Measurements from ENCODE around the gene C6orf47. TPM values are rescaled to one million over a fixed set of nuclear protein-coding genes. Genes with fewer than 3 reads are reported as not detected.
A peak's percentile ranks its signal among the peaks of the same experiment; 100 is the strongest.

C6orf47 gene
- polyA plus RNA-seq, 4 donors, result 17.9 to 24.3 (median 21.4) TPM

- no peak for DNase-seq (ENCODE audit: low read depth in 4 of 4, low spot score in 2 of 4)
Observed at GRCh38 chr6:31661262-31662123, 915 bp upstream of the C6orf47 start.

GRCh38 chr6:31659649-31660380 is 763 bp downstream of the C6orf47 start:
- DNase-seq (ENCODE audit: low read depth in 4 of 4, low spot score in 2 of 4), result no peak

- no peak for DNase-seq (ENCODE audit: low read depth in 4 of 4, low spot score in 2 of 4)
Observed at GRCh38 chr6:31658983-31659648, 1.5 kb downstream of the C6orf47 start.

DNA sequence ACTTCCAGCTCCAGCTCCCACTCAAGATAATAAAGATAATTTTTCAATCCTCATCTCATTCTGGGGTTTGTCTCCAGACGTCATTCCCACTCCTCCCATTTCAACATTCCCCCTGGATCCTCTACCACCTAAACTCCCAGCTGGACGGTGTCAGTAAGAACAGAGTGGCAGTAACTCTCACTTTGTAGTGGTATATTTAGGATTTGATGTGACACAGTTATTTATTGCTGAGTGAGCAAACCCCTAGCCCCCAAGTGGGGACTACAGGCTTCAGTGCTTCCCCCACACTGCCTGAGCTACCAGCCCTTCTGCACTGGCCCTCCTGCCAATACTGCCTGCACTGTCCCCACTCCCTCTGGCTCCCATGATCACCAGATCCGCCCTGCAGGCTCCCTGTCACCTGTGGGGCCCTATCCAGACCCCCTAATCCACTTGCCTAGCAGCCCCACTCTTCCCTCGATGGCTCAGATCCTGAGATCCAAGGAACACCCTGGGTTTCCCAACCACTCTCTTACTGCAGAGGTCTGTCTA is 2.4 kb downstream of the C6orf47 start:
- no peak for DNase-seq (ENCODE audit: low read depth in 4 of 4, low spot score in 2 of 4)

GRCh38 chr6:31657406-31658157 is 3.0 kb downstream of the C6orf47 start:
- no peak for DNase-seq (ENCODE audit: low read depth in 4 of 4, low spot score in 2 of 4)

DNA sequence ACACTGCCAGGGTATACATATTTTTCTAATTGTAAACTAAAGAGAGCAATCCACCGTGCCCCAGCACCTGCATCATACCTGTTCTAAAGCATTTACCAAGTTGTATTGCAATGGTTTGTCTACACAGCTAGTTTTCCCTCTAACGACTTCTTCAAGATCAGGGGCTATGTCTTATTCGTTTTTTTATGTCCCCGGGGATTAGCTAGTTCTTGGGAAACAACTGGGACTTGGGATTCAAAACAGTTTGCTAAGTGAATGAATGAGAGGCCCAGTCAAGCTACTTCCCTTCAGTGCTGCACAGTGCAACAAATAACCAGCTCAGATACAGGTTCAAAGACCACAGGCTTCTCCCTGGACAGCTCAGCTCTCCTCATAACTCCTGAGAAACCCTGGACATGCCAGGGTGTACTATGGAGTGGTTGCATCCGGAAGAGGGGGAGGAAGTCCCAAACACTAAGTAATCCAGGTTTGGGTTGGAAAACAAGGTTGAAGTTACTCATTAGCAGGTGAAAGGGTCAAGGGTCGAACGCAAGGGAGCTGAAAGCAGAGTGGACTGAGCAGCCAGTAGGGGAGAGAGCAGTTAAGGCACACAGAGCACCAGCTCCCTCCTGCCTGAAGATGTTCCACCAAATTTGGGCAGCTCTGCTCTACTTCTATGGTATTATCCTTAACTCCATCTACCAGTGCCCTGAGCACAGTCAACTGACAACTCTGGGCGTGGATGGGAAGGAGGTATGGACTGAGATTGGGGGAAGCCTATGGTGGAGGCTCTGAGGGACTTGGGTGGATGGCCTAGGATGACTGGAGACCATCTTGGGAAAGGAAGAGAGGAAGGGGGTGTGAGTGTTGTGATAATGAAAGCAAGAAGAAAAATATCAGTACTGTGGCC is 5.0 kb downstream of the C6orf47 start, which contains the start of gene APOM:
APOM (plus strand) TSS at position 546 of the 889 bp plus-strand sequence; CDS start at position 619, 73 bp downstream.
- DNase-seq (ENCODE audit: low read depth in 4 of 4, low spot score in 2 of 4), result no peak

- no peak for DNase-seq (ENCODE audit: low read depth in 4 of 4, low spot score in 2 of 4)
Observed at GRCh38 chr6:31654574-31655348, 5.8 kb downstream of the C6orf47 start.

DNA sequence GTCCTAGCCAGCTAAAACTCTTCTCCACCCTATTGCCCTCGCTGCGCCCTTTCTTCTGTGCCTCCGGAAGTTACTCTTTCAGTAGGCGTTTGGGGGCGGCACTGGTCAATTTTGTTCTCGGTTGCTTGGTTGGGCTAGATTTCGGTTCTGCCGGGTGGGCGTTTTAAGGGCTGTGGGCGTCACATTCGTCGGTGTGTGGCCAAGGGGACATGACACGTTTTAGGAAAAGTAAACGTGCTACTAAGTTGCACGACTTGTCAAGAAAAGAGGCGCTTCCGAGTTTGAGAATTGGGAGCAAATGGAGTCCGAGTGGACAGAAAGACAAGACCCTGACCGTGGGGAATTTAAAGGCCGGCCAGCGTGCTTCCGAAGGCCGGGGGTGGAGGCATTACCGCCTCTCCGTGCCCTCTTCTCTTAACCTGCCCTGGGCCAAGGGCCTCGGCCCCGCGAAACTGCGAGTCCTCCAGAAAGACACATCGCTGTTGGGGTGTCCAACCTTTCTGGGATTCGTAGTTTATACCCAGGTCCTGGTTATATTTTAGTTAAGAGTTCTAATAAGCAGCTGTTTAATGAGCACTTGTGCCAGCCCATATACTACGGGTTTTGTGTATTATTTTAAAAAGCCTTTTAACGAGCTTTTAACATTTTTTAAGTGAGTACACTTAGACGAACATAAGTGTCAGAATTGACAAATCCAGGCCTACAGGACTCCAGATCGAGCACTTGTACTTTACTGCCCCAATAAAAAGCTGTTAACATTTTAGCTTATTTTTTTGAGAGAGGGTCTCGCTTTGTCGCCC is 7.5 kb downstream of the C6orf47 start:
- DNase-seq (ENCODE audit: low read depth in 4 of 4, low spot score in 2 of 4), result peak in 1 of 4 donors; percentile 93

GRCh38 chr6:31651602-31652191 is 8.9 kb downstream of the C6orf47 start:
- no peak for DNase-seq (ENCODE audit: low read depth in 4 of 4, low spot score in 2 of 4)

DNA sequence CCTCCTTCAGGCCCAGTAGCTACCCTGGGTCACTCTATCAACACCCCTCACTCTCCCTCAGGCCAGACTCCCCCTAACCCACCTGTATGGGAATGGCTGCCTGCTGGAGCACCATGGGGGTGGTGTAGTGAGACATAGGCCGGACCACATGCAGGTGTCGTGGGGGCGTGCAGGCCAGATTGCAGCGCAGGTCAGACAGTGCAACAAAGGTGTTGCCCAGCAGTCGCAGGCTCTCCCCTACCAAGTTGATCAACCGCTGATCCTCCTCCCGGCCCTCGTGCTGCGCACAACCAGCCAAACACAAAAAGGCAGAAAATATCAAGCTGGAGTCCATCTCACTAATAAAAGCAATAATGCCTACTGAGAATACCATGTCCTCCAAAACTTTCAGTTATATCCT is 15.3 kb downstream of the C6orf47 start:
- DNase-seq (ENCODE audit: low read depth in 4 of 4, low spot score in 2 of 4), result no peak

DNA sequence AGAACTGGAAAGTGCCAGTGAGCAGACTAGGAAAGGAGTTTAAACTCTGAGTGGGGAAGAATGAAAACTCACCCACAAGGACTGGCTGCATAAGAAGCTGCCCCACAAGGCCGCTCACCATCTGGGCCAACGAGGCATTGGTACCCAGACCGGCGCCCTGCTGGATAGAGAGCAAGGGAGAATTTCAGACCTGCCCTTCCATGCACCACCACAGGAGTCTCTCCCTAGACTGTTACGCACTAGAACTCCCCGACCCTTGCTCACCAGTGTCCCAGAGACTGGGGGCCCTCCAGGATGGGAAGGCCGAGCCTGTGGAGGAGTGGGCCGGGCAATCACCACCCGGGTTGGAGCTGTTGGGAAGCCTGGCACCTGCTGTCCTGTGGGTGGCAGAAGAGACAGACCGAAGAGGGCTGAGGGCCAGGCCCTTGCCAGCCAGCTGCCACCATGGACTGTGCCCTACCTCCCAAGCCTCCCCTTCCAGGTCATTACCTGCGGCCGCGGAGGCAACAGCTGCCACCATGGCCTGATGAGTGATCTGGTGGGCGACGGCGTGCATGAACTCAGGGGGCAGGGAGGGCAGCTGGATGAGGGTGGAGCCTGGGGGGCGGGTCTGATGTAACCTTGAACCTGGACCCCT is 16.6 kb downstream of the C6orf47 start:
- DNase-seq (ENCODE audit: low read depth in 4 of 4, low spot score in 2 of 4), result no peak

- no peak for DNase-seq (ENCODE audit: low read depth in 4 of 4, low spot score in 2 of 4)
Observed at GRCh38 chr6:31642798-31643570, 17.6 kb downstream of the C6orf47 start.

- DNase-seq (ENCODE audit: low read depth in 4 of 4, low spot score in 2 of 4), result no peak
Observed at GRCh38 chr6:31641370-31641769, 19.2 kb downstream of the C6orf47 start.

- no peak for DNase-seq (ENCODE audit: low read depth in 4 of 4, low spot score in 2 of 4)
Observed at GRCh38 chr6:31640612-31641011, 20.0 kb downstream of the C6orf47 start.

- no peak for DNase-seq (ENCODE audit: low read depth in 4 of 4, low spot score in 2 of 4)
Observed at GRCh38 chr6:31639449-31639861, 21.1 kb downstream of the C6orf47 start.

- no peak for DNase-seq (ENCODE audit: low read depth in 4 of 4, low spot score in 2 of 4)
Observed at GRCh38 chr6:31639043-31639442, 21.5 kb downstream of the C6orf47 start.
